Tibial nerve (tissue), 4 donors: ENCODE data around the gene CACNA1S. TPM values are rescaled to one million over a fixed set of nuclear protein-coding genes. Genes with fewer than 3 reads are reported as not detected.

ENCODE experiments used
- DNase-seq, 2 donors: peaks; one replicate each; pipeline ENCODE4 v3.0.0-alpha.2; 2019; ENCODE audit warnings: low spot score in 2 of 2
- H3K27ac ChIP-seq, 4 donors: fragments of 200-600 bp; sonication (generic) in 3 of 4; one replicate each; pipeline ENCODE4 v1.5.1; 2017 to 2019; ENCODE audit warnings: mild to moderate bottlenecking in 1 of 4
- H3K27me3 ChIP-seq, 2 donors: fragments of 200-600 bp; sonication (generic) in 1 of 2; one replicate each; pipeline versions ENCODE4 v1.5.1 to v1.6.0; 2017 to 2019
- H3K36me3 ChIP-seq, 3 donors: fragments of 200-600 bp; sonication (generic); one replicate each; pipeline ENCODE4 v1.5.1; 2018 to 2019
- H3K4me1 ChIP-seq, 4 donors: fragments of 200-600 bp; sonication (generic) in 3 of 4; one replicate each; pipeline ENCODE4 v1.5.1; 2017 to 2019
- H3K4me3 ChIP-seq, 4 donors: fragments of 200-600 bp; sonication (generic) in 3 of 4; one replicate each; pipeline ENCODE4 v1.5.1; 2017 to 2019; ENCODE audit warnings: mild to moderate bottlenecking in 1 of 4, moderate library complexity in 1 of 4
- H3K9me3 ChIP-seq, 4 donors: fragments of 200-600 bp; sonication (generic) in 3 of 4; one replicate each; pipeline ENCODE4 v1.5.1; 2017 to 2019
- CTCF ChIP-seq, 5 experiments: fragments of 200-600 bp in 3 of 5; fragments of 450-650 bp in 2 of 5; sonication (generic) in 3 of 5; IDR thresholded peaks; one replicate each; pipeline ENCODE4 v1.5.1; 2016 to 2019; ENCODE audit warnings: antibody characterized with exemption in 5 of 5, mild to moderate bottlenecking in 3 of 5, moderate library complexity in 2 of 5
- EP300 ChIP-seq, 2 donors: sonication (generic); formaldehyde crosslinking; IDR thresholded peaks; one replicate each; pipeline ENCODE4 v1.6.1; 2017; ENCODE audit warnings: antibody characterized with exemption in 2 of 2, mild to moderate bottlenecking in 1 of 2
- POLR2A ChIP-seq, 2 donors: fragments of 450-650 bp; IDR thresholded peaks; one replicate each; pipeline ENCODE4 v1.6.1; 2017; ENCODE audit warnings: antibody characterized with exemption in 2 of 2, mild to moderate bottlenecking in 2 of 2, moderate library complexity in 2 of 2
- WGBS, 2 donors: methylation state at CpG; one replicate each; pipeline ENCODE4 v1.1.5; 2018; 5-methylcytosine and 5-hydroxymethylcytosine counted together
- total RNA-seq, 4 donors: library from RNA; depleted of rRNA; stranded (reverse); fragments of >200 nt; gene quantifications; one replicate each; pipeline ENCODE4 v1.1.0, GENCODE V29; 2016

The CACNA1S gene
- total RNA-seq, 4 donors from 2014 or later = not detected

GRCh38 chr1:201095581-201095980 is 16.6 kb downstream of the CACNA1S start:
- Histone ChIP-seq H3K4me3 (no peak overlapping the region), H3K4me1 (no peaks in the 10 kb centered on the region), H3K9me3 (no peaks in the 10 kb centered on the region), H3K36me3 (no peaks in the 10 kb centered on the region), H3K27me3 (no peaks in the 10 kb centered on the region), H3K27ac (no peak overlapping the region)
- DNase-seq = no peak
- WGBS, 2 donors = 69 to 80% methylated on average over 2 of the region's 2 CpGs
- TF ChIP-seq POLR2A (IDR thresholded peaks at IDR 0.05) (no peak), EP300 (IDR thresholded peaks at IDR 0.05) (no peak), CTCF (IDR thresholded peaks at IDR 0.05) (no peak)

GRCh38 chr1:201094832-201095231 is 17.4 kb downstream of the CACNA1S start:
- H3K27me3 ChIP-seq = no peaks in the 10 kb centered on the region
- TF ChIP-seq POLR2A (IDR thresholded peaks at IDR 0.05) (no peak), CTCF (IDR thresholded peaks at IDR 0.05) (no peak), EP300 (IDR thresholded peaks at IDR 0.05) (no peak)

GRCh38 chr1:201093962-201094361 is 18.3 kb downstream of the CACNA1S start:
- no peak for TF ChIP-seq CTCF (IDR thresholded peaks at IDR 0.05)
- TF ChIP-seq POLR2A (IDR thresholded peaks at IDR 0.05) = no peak
- no peak for TF ChIP-seq EP300 (IDR thresholded peaks at IDR 0.05)
- H3K9me3 ChIP-seq = no peaks in the 10 kb centered on the region
- peaks cover 0 to 7% of the 10 kb centered on the region in 2 donors for H3K27me3 ChIP-seq
- H3K36me3 ChIP-seq = no peaks in the 10 kb centered on the region
- no peaks in the 10 kb centered on the region for H3K4me1 ChIP-seq
- 74 to 82% methylated on average over 7 of the region's 7 CpGs for WGBS, 2 donors
- DNase-seq = no peak
- H3K4me3 ChIP-seq = no peak overlapping the region
- no peak overlapping the region for H3K27ac ChIP-seq

More at GRCh38 chr1:201094832-201095231, 17.4 kb downstream of the CACNA1S start:
- H3K4me1 ChIP-seq = no peaks in the 10 kb centered on the region
- WGBS, 2 donors = 56 to 58% methylated on average over 4 of the region's 4 CpGs
- DNase-seq = no peak
- no peaks in the 10 kb centered on the region for H3K9me3 ChIP-seq
- no peak overlapping the region for H3K4me3 ChIP-seq
- H3K36me3 ChIP-seq = no peaks in the 10 kb centered on the region
- no peak overlapping the region for H3K27ac ChIP-seq

DNA sequence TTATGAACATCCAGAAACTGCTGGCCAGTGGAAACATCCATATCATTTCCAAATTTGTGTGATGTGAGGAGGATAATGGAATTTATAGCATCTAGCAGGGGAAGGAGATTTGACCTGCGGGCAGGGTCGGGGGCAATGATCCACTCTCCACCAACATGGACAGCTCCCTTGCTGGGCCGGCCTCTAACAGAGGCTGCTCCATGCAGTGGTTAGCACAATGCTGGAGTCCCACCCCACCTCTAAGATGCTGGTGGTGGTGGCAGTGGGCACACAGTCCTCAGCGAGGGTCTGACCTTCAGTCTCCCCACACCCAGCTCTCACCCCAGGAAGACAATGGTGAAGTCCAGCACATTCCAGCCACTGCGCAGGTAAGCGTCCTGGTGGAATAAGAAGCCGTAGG is 18.7 kb downstream of the CACNA1S start:
- Histone ChIP-seq H3K27me3 (peaks cover 0 to 8% of the 10 kb centered on the region in 2 donors), H3K36me3 (no peaks in the 10 kb centered on the region), H3K27ac (no peak overlapping the region), H3K4me3 (no peak overlapping the region), H3K9me3 (no peaks in the 10 kb centered on the region), H3K4me1 (no peaks in the 10 kb centered on the region)
- no peak for TF ChIP-seq POLR2A (IDR thresholded peaks at IDR 0.05)
- no peak for TF ChIP-seq CTCF (IDR thresholded peaks at IDR 0.05)
- no peak for TF ChIP-seq EP300 (IDR thresholded peaks at IDR 0.05)
- DNase-seq = no peak
- 86 to 91% methylated on average over 7 of the region's 7 CpGs for WGBS, 2 donors

DNA sequence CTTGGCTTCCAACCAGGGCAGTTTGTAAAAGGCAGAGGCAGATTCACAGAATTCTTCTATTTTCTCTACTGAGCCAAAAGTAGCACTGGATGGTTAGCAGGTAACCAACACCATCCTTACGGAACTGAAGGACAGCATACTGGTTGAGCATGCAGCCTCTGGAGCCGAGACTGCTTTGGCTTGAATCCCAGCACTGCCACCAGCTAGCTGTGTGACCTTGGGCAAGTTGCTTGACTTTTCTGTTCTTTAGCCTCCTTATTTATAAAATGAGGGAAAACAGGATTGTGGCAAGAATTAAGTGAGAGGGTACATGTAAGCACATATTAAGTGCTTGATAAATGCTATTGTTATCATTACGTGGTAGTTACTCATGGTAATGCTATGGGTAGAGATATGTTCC is 19.5 kb downstream of the CACNA1S start:
- no peaks in the 10 kb centered on the region for H3K9me3 ChIP-seq
- no peaks in the 10 kb centered on the region for H3K4me1 ChIP-seq
- H3K27me3 ChIP-seq = peaks cover 0 to 8% of the 10 kb centered on the region in 2 donors
- no peak for TF ChIP-seq POLR2A (IDR thresholded peaks at IDR 0.05)
- 83 to 95% methylated on average over 3 of the region's 3 CpGs for WGBS, 2 donors
- no peaks in the 10 kb centered on the region for H3K36me3 ChIP-seq
- H3K4me3 ChIP-seq = no peak overlapping the region
- DNase-seq = no peak
- H3K27ac ChIP-seq = no peak overlapping the region

- TF ChIP-seq POLR2A (IDR thresholded peaks at IDR 0.05) (no peak), CTCF (IDR thresholded peaks at IDR 0.05) (no peak), EP300 (IDR thresholded peaks at IDR 0.05) (no peak)
- no peak overlapping the region for H3K4me3 ChIP-seq
- no peaks in the 10 kb centered on the region for H3K9me3 ChIP-seq
- no peaks in the 10 kb centered on the region for H3K36me3 ChIP-seq
- no peaks in the 10 kb centered on the region for H3K4me1 ChIP-seq
- DNase-seq = no peak
- 83 to 88% methylated on average over 4 of the region's 4 CpGs for WGBS, 2 donors
- peaks cover 0 to 11% of the 10 kb centered on the region in 2 donors for H3K27me3 ChIP-seq
- no peak overlapping the region for H3K27ac ChIP-seq
Measured at GRCh38 chr1:201091256-201091655, 21.0 kb downstream of the CACNA1S start.
